Caki2 (cell line): ENCODE data around the gene KBTBD4. TPM values are rescaled to one million over a fixed set of nuclear protein-coding genes. Genes with fewer than 3 reads are reported as not detected.

Experiments
- DNase-seq: peaks from one replicate; pipeline ENCODE4 v3.0.0-alpha.2; 2015; ENCODE audit warnings: low read depth
- in situ Hi-C: cut with HindIII; loops from 2 replicates; pipeline ENCODE4 v1.10.0; 2016; ENCODE audit warnings: low sequenced_read_pairs, low pct_unique_long_range_greater_than_20kb, mixed read lengths
- total RNA-seq: library from RNA; depleted of rRNA; stranded (reverse); fragments of >200 nt; shearing (Covaris generic); gene quantifications from 2 replicates; pipeline ENCODE4 v1.2.3, GENCODE V29; 2014; ENCODE audit warnings: low replicate concordance

Gene KBTBD4
- total RNA-seq, 1 experiment from 2014 or later, result 33.6 TPM

DNA sequence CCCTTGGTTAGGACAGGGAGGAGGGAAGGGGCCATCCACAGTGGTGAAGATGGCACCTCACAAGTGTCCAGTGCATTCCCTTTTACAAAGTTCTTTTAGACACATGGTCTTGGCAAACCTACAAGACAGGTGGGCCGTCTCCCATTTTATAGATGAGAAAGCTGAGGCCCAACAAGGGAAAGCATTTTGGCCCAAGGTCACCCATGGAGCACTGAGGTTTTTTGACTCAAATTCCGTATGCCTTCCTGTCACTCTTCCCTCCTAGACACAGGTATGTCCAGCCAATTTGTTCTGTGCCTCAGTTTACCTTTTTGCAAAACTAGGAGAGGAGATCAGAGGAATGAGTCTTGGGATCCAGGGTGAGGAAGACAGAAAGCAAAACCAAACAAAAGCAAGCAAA is 14.2 kb upstream of the KBTBD4 start:
- in situ Hi-C loops, result no loop called here
- DNase-seq, result no peak

DNA sequence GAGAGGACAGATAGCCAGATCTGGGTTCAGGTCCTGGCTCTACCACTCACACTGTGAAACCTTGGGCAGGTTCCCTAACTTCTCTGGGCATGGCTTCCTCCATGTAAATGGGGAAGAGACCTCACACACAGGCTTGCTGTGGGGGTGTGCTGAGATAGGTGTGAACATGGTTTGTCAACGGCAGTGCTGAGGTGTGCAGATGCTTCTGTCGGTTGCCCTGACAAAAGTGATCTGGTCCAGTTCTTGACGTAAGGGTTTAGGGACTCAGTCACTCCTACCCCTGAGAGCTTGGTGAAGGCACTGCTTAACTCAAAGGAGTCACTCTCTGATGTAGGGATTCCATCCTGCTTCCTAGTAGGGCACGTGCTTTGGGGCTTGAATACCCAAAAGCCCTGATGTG is 13.5 kb upstream of the KBTBD4 start:
- no peak for DNase-seq
- in situ Hi-C loops, result no loop called here

DNA sequence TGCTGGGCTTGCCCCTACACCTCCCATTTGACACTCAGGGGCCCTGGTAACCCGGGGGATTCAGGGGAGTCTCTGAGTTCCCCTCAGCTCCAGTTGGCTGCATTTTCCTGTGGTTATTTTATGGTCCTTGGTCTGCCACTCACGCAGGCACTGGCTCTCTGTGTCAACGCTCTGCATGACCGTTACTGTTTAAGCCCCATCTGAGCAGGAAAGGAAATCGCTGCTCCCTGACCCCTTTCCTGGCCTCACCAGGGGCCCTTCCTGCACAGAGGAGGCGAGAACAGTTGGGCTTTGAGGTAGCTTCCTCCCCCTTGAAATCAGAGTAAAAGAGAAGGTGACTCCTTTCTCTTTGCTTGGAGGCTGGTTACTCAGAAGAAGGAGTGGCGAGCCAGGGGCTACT is 13.0 kb upstream of the KBTBD4 start:
- no peak for DNase-seq
- in situ Hi-C loops, result no loop called here

DNA sequence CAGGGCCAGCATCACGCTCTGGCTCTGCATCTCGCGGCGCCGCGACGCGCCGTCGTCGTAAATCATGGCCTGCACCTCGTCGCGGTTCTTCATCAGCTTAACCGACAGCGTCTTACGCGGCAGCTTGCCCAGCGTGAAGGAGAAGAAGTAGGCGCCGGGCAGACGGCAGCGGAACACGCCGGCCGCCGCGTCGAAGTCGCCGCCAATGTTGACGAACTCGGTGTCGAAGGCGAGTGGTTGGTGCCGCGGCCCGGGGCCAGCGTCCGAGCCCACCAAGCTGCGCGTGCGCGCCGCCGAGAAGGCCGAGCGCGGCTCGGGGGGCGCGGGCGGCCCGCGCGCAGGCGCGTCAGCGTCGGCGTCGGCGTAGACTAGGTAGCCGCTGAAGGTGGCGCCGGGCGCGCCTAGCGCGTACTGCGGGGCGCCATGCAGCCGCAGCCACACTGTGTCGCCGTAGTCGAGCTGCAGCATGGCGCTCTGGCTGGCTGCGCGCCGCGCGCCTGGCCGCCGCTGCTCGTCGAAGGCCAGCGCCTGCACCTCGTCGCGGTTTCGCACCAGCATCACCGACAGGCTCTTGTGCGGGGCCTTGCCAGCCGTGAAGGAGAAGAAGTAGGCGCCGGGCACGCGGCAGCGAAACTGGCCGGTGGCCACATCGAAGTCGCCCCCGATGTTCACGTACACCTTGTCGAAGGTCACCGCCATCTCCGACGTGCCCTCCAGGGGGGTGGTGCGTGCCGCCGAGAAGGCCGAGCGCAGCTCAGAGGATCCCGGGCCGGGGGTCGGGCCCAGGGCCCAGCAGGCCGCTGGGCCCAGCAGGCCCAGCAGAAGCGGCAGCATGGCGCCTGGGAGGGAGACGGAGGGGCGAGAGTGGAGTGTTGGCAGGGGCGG is 11.4 kb upstream of the KBTBD4 start:
- no peak for DNase-seq
- in situ Hi-C loops, result no loop called here

DNA sequence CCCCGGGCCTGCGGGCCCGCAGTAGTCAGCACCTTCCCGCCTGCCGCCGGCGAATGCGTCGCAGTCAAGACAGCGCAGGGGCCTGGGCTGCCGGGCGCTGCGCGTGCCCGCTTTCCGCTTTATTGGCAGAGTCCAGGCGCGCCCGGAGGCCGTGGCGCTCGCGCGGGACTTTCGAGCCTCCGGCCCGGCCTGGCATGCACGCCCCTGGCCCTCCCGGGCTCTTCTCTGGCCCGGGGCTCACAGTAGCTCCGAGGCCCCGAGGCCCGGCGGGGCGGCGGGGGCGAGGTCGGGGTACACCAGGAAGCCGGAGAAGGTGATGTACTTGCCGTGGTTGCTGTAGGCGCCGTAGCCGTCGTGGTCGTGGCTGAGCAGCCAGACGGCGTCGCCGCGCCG is 10.8 kb upstream of the KBTBD4 start:
- in situ Hi-C loops, result no loop called here
- no peak for DNase-seq

DNA sequence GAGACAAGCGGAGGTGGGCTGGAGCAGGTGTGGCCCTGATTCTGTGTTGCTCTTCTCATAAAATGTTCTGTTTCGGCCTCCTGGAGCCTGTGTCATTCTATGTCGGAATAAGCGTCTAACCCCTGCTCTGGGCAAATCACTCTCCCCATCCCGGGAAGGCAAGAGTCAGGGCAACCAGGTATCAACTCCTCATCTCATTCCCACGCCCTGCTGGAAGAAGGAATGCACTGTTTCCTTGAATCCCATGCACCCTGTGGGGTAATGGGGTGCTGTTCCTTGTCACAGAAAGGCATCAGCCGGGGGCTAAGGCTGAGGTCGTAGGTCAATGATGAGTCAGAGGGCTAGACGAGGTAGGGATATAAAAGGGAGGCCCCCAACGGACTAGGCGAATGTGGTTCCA is 10.3 kb upstream of the KBTBD4 start:
- no peak for DNase-seq
- in situ Hi-C loops, result no loop called here

DNA sequence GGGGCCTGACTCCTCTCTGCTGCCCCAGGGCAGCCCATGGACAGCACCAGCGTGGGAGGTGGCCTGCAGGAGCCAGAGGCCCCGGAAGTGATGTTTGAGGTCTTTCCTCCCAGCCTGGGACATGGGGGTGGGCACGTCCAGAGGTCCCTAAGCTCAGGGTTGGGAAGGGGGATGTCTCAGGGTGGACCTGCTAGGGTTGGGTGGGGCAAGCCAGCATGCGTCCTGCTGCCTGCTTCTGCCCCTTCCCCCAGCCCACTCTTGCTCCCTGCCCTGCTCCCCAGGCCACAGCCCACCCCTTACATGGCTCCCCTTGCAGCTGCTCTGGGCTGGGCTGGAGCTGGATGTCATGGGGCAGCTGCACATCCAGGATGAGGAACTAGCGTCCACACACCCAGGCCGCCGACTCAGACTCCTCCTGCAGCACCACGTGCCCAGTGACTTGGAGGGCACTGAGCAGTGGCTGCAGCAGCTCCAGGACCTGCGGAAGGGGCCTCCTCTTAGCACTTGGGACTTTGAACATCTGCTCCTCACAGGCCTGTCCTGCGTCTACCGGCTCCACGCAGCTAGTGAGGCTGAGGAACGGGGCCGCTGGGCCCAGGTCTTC is 9.1 kb upstream of the KBTBD4 start:
- DNase-seq, result no peak
- in situ Hi-C loops, result no loop called here

DNA sequence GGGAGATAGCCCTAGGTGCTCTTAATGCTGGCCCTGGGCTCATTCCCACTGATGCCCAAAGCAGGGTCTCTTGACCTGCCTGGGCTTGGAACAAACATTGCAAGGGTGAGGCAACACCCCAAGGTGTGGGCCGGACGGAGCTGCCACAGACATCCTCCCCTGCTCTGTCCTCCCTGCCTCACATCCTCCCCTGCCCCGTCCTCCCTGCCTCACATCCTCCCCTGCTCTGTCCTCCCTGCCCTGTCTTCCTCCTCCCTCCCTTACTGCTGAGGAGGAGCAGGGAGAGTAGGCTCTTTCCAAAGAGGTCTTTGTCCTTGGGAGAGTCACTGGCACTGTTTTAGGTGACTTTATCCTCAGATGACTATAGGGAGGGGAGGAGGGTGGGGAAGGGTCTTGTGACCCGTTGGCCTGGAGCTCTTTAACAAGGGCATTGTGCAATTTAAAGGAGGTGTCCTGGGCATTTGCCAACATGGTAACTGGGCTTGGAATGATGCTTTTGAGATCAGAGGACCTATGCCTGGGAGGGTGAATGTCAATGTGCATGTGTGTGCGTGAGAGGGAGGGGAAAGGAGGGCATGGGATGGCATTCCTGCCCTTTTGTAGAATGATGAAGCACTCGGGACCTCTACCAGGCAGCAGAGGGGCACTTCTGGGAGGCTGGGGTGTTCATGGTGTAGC is 8.4 kb upstream of the KBTBD4 start:
- in situ Hi-C loops, result no loop called here
- DNase-seq, result no peak

DNA sequence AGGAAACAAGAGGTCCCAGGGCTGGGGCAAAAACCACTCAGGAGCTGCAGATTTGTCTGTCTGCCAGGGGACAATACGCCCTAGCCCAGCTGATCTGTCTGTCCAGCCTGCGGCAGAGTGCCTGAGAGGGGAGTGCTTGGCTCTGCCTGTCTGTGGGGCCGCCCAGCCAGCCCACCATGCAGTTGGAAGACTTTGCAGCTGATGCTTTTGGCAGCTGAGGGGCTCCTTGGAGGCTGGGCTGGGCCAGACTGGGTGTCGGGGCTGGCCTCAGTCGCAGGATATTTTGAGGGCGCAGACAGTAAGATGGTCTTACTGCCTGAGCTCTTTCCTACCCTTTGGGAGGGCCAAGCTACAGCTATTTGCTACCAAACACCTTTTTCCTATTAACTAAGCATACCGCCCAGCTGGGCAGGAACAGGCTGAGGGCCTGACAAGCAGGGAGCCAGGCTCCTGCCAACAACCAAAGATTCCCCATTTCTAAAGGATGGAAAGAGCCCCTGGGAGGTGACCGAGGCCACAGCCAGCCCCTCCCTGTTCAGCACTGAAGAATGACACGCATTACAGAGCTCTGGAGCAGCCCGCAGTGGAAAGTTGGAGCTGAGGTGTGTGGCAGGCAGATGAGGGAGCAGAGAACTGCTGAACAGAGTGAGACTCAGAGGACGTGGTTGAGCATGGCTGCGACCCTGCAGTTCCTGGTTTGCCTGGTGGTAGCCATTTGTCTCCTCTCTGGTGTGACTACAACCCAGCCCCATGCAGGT is 7.5 kb upstream of the KBTBD4 start, which contains the start of gene FAM180B:
FAM180B (plus strand) TSS at position 581 of the 758 bp plus-strand sequence; CDS start at position 672, 91 bp downstream.
- in situ Hi-C loops, result no loop called here
- DNase-seq, result no peak

DNA sequence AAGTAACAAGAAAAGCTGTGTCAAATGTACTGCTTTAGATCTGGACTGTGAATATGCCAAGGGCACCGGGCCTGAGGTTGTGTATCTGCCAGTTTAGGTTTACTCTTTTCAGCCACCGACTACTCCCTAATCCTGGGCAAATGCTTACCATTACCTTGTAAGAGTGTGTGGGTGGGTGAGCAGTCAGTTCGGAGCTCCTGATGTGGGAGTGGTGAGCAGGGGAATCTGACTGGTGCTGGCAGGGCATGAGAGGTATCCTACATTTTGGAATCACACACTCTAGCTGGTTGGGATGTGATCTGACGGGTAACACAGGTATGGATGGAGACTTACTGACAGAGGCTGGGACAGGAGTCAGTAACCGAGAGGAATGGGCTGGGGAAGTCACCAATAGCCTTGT is 5.1 kb upstream of the KBTBD4 start:
- in situ Hi-C loops, result no loop called here
- DNase-seq, result no peak

DNA sequence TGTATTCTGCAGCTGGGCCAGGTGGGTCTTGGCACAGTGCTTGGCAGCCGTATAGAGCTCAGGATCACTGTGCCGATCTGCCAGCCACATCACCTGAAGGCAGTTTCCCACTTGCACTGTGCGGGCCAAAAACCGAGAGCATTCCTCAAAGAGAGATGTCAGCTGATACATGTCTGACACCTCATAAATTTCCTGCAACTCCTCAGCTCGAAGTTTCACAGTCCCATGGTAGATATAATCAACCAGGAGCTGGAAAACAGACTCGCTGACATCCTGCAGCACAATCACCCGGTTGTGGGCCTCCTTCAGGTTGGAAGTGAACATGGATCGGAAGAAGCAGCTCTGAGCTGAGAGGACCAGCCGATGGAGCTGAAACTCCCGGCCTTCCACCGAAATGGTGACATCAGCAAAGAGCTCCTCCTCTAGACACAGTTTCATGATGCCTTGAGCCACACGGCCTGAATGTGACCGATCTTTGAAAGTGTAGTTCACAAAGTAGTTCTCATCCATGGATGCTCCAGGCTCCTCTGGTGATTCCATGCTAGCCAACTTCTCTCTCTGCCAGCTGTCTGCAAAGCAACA is 1.2 kb downstream of the KBTBD4 start:
- no peak for DNase-seq
- in situ Hi-C loops, result no loop called here

DNA sequence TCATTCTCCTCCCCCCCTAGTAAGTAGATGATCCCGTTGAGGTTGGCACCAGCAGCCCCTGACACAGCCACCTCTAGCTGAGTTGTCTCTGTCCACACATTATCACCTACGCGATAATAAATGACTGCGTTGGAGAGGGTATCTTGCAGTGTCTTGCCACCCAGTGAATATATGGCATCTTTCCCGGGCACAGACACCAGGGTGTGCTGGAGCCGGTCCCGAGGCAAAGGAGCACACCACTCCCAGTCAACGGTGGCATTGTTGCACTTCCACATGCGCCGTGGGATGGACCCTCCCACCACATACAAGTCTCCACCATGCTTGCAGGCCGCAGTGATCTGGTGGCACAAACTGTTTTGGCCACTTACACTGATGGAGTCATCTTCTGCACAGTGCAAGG is 5.4 kb downstream of the KBTBD4 start:
- DNase-seq, result no peak
- in situ Hi-C loops, result no loop called here

DNA sequence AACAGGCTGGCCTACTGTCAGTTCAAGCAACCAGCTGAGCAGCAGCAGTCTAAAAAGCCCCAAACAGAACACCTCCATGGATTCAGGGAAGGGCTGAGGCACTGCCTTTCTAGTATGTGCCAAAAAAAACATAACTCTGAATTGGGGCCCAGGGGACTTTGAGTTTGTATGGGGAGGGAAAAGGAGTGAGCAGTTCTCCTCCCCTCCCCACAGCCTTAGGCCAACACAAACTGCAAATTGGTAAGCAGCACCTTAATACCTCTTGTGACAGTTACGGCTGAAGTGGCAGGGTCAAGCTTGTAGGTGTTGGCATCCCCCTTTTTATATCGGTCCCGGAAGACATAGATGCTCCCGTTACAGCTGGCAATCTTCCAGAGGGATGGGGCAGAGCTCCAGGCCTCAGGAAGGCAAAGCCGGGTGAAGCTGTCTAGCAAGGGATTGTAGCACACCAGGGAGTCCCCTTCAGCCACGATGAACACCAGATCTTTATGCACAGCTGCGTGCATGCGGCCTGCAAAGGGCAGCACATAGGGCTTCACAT is 6.0 kb downstream of the KBTBD4 start:
- in situ Hi-C loops, result no loop called here

DNA sequence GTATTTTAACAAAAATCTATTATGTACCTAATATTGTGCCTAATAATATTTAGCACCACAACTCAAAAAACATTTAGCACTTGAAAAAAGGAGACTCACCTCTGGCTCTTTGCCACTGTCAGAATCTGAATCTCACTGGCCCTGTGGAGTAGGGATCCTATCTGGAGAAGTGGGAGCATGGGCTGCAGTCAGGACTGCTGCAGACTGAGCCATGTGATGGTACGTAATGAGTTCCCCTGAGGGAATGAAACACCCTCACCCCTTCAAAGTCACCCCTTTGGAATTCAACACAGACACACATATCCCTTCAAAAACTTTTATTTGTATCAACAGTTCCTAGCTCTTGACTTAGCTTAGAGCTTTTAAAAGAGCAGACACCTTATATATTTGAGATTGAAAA is 6.9 kb downstream of the KBTBD4 start:
- no peak for DNase-seq
- in situ Hi-C loops, result no loop called here

More for the DNA sequence above, 6.0 kb downstream of the KBTBD4 start:
- no peak for DNase-seq

DNA sequence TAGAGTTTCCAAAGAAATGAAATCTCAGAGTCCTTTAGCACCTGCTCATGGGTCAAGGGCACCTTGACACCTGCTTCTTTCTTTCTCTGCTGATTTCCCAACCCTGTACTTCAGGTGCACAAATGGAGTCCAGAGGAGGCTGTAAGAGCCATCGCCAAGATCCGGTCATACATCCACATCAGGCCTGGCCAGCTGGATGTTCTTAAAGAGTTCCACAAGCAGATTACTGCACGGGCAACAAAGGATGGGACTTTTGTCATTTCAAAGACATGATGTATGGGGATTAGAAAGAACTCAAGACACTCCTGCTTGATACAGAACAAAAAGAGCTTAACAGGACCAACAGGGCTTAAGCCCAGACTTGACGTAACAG is 7.4 kb downstream of the KBTBD4 start:
- in situ Hi-C loops, result no loop called here

DNA sequence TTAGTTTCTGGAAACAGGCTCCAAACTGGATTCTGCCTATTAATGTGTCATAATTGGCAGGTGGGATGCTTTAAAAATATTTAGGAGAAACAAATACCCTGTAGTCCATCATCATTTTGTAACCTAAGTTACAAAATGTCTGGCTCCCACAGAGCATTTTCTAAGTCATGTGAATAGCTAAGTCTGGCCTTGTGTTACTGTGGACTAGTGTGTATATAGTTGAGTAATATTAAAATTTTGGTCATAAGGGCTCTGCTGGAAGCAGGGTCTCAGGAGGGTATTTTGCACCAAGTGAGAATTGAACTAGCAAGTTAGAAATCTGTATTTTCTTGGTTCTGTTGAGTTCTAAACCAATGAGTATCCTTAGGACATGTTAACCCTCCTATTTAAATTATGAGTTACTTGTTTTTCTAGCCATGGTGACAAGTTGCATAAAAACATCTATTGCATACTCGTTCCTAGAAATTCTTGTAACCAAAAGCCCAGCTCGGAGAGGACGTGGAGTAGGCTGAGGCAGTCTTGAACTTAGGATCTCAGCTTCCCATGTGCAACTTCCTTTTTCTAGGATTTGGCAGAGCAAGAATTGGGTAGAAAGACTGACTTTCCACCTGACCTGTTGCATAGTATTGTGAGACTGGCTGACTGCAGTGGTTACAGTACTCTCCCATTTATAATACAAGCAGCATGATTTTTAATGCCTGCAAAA is 8.0 kb downstream of the KBTBD4 start:
- DNase-seq, result no peak
- in situ Hi-C loops, result no loop called here

More for the DNA sequence above, 7.4 kb downstream of the KBTBD4 start:
- DNase-seq, result no peak

DNA sequence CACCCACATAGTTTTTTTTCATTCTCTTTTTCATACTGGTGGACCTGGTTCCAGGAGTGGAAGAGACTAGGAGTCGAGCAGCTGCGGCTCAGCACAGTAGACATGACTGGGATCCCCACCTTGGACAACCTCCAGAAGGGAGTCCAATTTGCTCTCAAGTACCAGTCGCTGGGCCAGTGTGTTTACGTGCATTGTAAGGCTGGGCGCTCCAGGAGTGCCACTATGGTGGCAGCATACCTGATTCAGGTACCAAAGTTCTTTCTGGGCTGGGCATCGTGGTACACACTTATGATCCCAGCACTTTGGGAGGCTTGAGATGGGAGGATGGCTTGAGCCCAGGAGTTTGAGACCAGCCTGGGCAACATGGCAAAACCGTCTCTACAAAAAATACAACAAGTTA is 9.1 kb downstream of the KBTBD4 start:
- in situ Hi-C loops, result no loop called here
- no peak for DNase-seq
